Effector CD8-positive, alpha-beta T cell (primary cell): ENCODE results near the gene ETNPPL.
"Not testable (repeated sequence)": the region's sequence is repeated elsewhere in the genome, so short reads cannot be mapped to it uniquely, and the experiment has no call there.

Source experiments
- DNase-seq: peaks from one replicate; lab custom pipeline; 2025; lab: John Stamatoyannopoulos, UW

The ETNPPL gene

GRCh38 chr4:108758498-108758897 lies 4.4 kb downstream of the ETNPPL start:
- DNase-seq: no peak

GRCh38 chr4:108754327-108754726 lies 8.5 kb downstream of the ETNPPL start:
- no peak for DNase-seq

GRCh38 chr4:108751321-108751720 lies 11.5 kb downstream of the ETNPPL start:
- no peak for DNase-seq

GRCh38 chr4:108749119-108749518 lies 13.7 kb downstream of the ETNPPL start:
- no peak for DNase-seq

GRCh38 chr4:108746511-108746910 lies 16.3 kb downstream of the ETNPPL start:
- no peak for DNase-seq

GRCh38 chr4:108744307-108744706 lies 18.5 kb downstream of the ETNPPL start:
- no peak for DNase-seq

- DNase-seq: no peak
These were observed 20.1 kb downstream of the ETNPPL start for GRCh38 chr4:108742451-108743420.

GRCh38 chr4:108738003-108738706 lies 24.7 kb downstream of the ETNPPL start:
- no peak for DNase-seq

GRCh38 chr4:108731006-108731405 lies 31.8 kb downstream of the ETNPPL start:
- DNase-seq: no peak

- DNase-seq: no peak
These were observed 32.3 kb downstream of the ETNPPL start for GRCh38 chr4:108730579-108730978.

GRCh38 chr4:108729731-108730130 lies 33.1 kb downstream of the ETNPPL start:
- DNase-seq: no peak

GRCh38 chr4:108725457-108725856 lies 37.4 kb downstream of the ETNPPL start:
- no peak for DNase-seq

- no peak for DNase-seq
These were observed 45.5 kb downstream of the ETNPPL start for GRCh38 chr4:108717386-108717785.

- DNase-seq: no peak
These were observed 46.5 kb downstream of the ETNPPL start for GRCh38 chr4:108716340-108716739.

GRCh38 chr4:108714880-108715279 lies 48.0 kb downstream of the ETNPPL start:
- DNase-seq: no peak

GRCh38 chr4:108710578-108710977 lies 52.3 kb downstream of the ETNPPL start:
- DNase-seq: not testable (repeated sequence)

GRCh38 chr4:108709722-108710121 lies 53.1 kb downstream of the ETNPPL start:
- no peak for DNase-seq

GRCh38 chr4:108709234-108709633 lies 53.6 kb downstream of the ETNPPL start:
- DNase-seq: no peak

GRCh38 chr4:108706289-108706688 lies 56.6 kb downstream of the ETNPPL start:
- no peak for DNase-seq

- no peak for DNase-seq
These were observed 58.9 kb downstream of the ETNPPL start for GRCh38 chr4:108703966-108704365.

- DNase-seq: no peak
These were observed 59.5 kb downstream of the ETNPPL start for GRCh38 chr4:108703370-108703769.

- no peak for DNase-seq
These were observed 59.9 kb downstream of the ETNPPL start for GRCh38 chr4:108702960-108703359.
